Uterus (tissue), 4 donors: ENCODE results near the gene NRTN. TPM values are rescaled to one million over a fixed set of nuclear protein-coding genes. Genes with fewer than 3 reads are reported as not detected.

Experiments
- DNase-seq, 2 donors: peaks; one replicate each; pipeline ENCODE4 v3.0.0-alpha.2; 2019 to 2020
- H3K27ac ChIP-seq, 2 donors: fragments of 200-600 bp; sonication (generic); 1 replicate in 1 of 2; 2 replicates in 1 of 2; pipeline ENCODE4 v1.5.1; 2016 to 2018
- H3K27me3 ChIP-seq, 2 donors: fragments of 200-600 bp; sonication (generic); one replicate each; pipeline ENCODE4 v1.5.1; 2018 to 2019; ENCODE audit warnings: control low read depth in 1 of 2
- H3K36me3 ChIP-seq, 2 donors: fragments of 200-600 bp; sonication (generic); one replicate each; pipeline ENCODE4 v1.5.1; 2019; ENCODE audit warnings: control low read depth in 1 of 2
- H3K4me1 ChIP-seq, 2 donors: fragments of 200-600 bp; sonication (generic); one replicate each; pipeline ENCODE4 v1.5.1; 2018 to 2019; ENCODE audit warnings: control low read depth in 1 of 2
- H3K4me3 ChIP-seq, 2 donors: fragments of 200-600 bp; sonication (generic); 1 replicate in 1 of 2; 2 replicates in 1 of 2; pipeline ENCODE4 v1.5.1; 2018 to 2019; ENCODE audit warnings: mild to moderate bottlenecking in 1 of 2
- H3K9me3 ChIP-seq, 2 donors: fragments of 200-600 bp; sonication (generic); one replicate each; pipeline ENCODE4 v1.5.1; 2019; ENCODE audit warnings: control low read depth in 1 of 2
- POLR2A ChIP-seq, 2 donors: fragments of 450-650 bp; IDR thresholded peaks; one replicate each; pipeline ENCODE4 v1.6.1; 2016; ENCODE audit warnings: antibody characterized with exemption in 2 of 2, mild to moderate bottlenecking in 1 of 2, moderate library complexity in 1 of 2
- intact Hi-C: fragments of 100-400 bp; cut with DNase I; formaldehyde crosslinking; loops from one replicate; pipeline ENCODE4 v1.15.1; 2023; ENCODE audit warnings: low total_unique reads
- total RNA-seq, 4 donors: library from RNA; depleted of rRNA in 3 of 4; stranded (reverse); fragments of >200 nt in 3 of 4; gene quantifications; one replicate each; pipeline versions ENCODE4 v1.1.0 to v1.2.4, GENCODE V29; 2014 to 2023
- TF ChIP-seq, protein P1 (sequence below), 4 experiments: fragments of 200-600 bp in 2 of 4; fragments of 450-650 bp in 2 of 4; sonication (generic) in 2 of 4; IDR thresholded peaks; one replicate each; pipeline ENCODE4 v1.5.1; 2016 to 2019; ENCODE audit warnings: antibody characterized with exemption in 4 of 4, mild to moderate bottlenecking in 2 of 4, moderate library complexity in 1 of 4
- donor health status: DM: yes; HTN: yes; CAD: no.

The NRTN gene
- total RNA-seq, 4 donors from 2014 or later: 0.35 TPM; not detected in 3

DNA sequence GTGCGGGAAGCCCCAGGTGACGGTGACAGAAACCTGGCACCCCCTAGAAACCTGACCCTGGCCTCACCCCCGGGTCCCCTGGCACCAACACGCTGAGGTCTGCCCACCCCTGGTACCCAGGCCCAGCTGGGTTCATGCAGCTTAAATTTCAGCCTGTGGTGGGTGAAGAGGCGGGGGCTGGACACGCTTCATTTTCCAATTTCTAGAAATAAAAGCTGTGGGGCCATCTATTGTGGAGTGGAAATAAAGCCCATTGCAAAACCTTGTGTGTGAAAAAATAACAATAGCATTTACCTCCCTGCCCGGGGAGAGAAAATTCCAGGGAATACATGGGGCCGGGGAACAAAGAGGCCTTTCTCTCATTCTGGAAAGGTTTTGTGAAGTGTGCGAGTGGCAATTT, 73.0 kb downstream of the NRTN start:
- DNase-seq: no peak
- Histone ChIP-seq H3K27me3 (no peaks in the 10 kb centered on the region), H3K4me1 (peaks cover 0 to 4% of the 10 kb centered on the region in 2 donors), H3K36me3 (no peaks in the 10 kb centered on the region), H3K27ac (no peak overlapping the region), H3K9me3 (no peaks in the 10 kb centered on the region), H3K4me3 (no peak overlapping the region)
- TF ChIP-seq, protein P1, sequence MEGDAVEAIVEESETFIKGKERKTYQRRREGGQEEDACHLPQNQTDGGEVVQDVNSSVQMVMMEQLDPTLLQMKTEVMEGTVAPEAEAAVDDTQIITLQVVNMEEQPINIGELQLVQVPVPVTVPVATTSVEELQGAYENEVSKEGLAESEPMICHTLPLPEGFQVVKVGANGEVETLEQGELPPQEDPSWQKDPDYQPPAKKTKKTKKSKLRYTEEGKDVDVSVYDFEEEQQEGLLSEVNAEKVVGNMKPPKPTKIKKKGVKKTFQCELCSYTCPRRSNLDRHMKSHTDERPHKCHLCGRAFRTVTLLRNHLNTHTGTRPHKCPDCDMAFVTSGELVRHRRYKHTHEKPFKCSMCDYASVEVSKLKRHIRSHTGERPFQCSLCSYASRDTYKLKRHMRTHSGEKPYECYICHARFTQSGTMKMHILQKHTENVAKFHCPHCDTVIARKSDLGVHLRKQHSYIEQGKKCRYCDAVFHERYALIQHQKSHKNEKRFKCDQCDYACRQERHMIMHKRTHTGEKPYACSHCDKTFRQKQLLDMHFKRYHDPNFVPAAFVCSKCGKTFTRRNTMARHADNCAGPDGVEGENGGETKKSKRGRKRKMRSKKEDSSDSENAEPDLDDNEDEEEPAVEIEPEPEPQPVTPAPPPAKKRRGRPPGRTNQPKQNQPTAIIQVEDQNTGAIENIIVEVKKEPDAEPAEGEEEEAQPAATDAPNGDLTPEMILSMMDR (IDR thresholded peaks at IDR 0.05): no peak
- TF ChIP-seq POLR2A (IDR thresholded peaks at IDR 0.05): no peak
- intact Hi-C loops: no loop called here

Other genes starting within 250 kb of the NRTN start
- 1 to 10 TPM in 2 of 4 donors, not detected in 2; 1.2 to 5.3 TPM for gene TINCR, start 237.1 kb upstream of the NRTN start, total RNA-seq
- gene SAFB2, start 182.3 kb upstream of the NRTN start, total RNA-seq: 100 to 1,000 TPM in 2 of 4 donors, 10 to 100 TPM in 2; 45.0 to 250 (median 129) TPM
- 100 to 1,000 TPM in 1 of 4 donors, 10 to 100 TPM in 3; 35.9 to 129 (median 97.4) TPM for gene SAFB, start 182.0 kb upstream of the NRTN start, total RNA-seq
- gene MICOS13, start 124.6 kb upstream of the NRTN start, total RNA-seq: 10 to 100 TPM in 3 of 4 donors, 1 to 10 TPM in 1; 2.8 to 36.7 (median 21.1) TPM
- gene HSD11B1L, start 124.0 kb upstream of the NRTN start, total RNA-seq: 10 to 100 TPM in 1 of 4 donors, 1 to 10 TPM in 2, under 1 TPM in 1; 0.26 to 17.8 (median 7.1) TPM
- gene RPL36, start 114.8 kb upstream of the NRTN start, total RNA-seq: 1,000 to 10,000 TPM in 1 of 4 donors, 100 to 1,000 TPM in 3; 269 to 1,645 (median 565) TPM
- gene LONP1, start 84.9 kb upstream of the NRTN start, total RNA-seq: 100 to 1,000 TPM in 1 of 4 donors, 10 to 100 TPM in 3; 39.9 to 134 (median 44.1) TPM
- gene CATSPERD, start 84.4 kb upstream of the NRTN start, total RNA-seq: not detected
- gene PRR22, start 20.3 kb upstream of the NRTN start, total RNA-seq: 1 to 10 TPM in 2 of 4 donors, not detected in 2; 1.6 to 3.5 TPM
- 10 to 100 TPM; 30.6 to 46.1 (median 37.1) TPM for gene DUS3L, start 13.9 kb upstream of the NRTN start, total RNA-seq
- under 1 TPM in 1 of 4 donors, not detected in 3; 0.55 TPM for gene FUT6, start 34.6 kb downstream of the NRTN start, total RNA-seq
- gene FUT3, start 46.4 kb downstream of the NRTN start, total RNA-seq: under 1 TPM in 1 of 4 donors, not detected in 3; 0.29 TPM
- not detected for gene FUT5, start 65.5 kb downstream of the NRTN start, total RNA-seq
- 100 to 1,000 TPM in 3 of 4 donors, 10 to 100 TPM in 1; 68.7 to 261 (median 150) TPM for gene NDUFA11, start 98.7 kb downstream of the NRTN start, total RNA-seq
- 10 to 100 TPM in 1 of 4 donors, 1 to 10 TPM in 3; 2.6 to 10.9 (median 7.1) TPM for gene VMAC, start 99.8 kb downstream of the NRTN start, total RNA-seq
- 10 to 100 TPM in 3 of 4 donors, 1 to 10 TPM in 1; 2.0 to 48.7 (median 12.4) TPM for gene CAPS, start 109.2 kb downstream of the NRTN start, total RNA-seq
- 10 to 100 TPM; 40.9 to 98.1 (median 48.5) TPM for gene RANBP3, start 173.1 kb downstream of the NRTN start, total RNA-seq